Measurements from ENCODE around the gene SCN5A.
"Not testable (repeated sequence)": the region's sequence is repeated elsewhere in the genome, so short reads cannot be mapped to it uniquely, and the experiment has no call there.

SCN5A gene

GRCh38 chr3:38577371-38578080, 72.0 kb downstream of the SCN5A start:
- no peak for DNase-seq

- DNase-seq: no peak
Measured at GRCh38 chr3:38576526-38577370, 72.7 kb downstream of the SCN5A start.

- no peak for DNase-seq
Measured at GRCh38 chr3:38576131-38576525, 73.4 kb downstream of the SCN5A start.

GRCh38 chr3:38575279-38575843, 74.1 kb downstream of the SCN5A start:
- DNase-seq: no peak

- no peak for DNase-seq
Measured at GRCh38 chr3:38574411-38575278, 74.8 kb downstream of the SCN5A start.

- DNase-seq: no peak
Measured at GRCh38 chr3:38573556-38573955, 75.9 kb downstream of the SCN5A start.

- DNase-seq: no peak
Measured at GRCh38 chr3:38573111-38573510, 76.4 kb downstream of the SCN5A start.

- no peak for DNase-seq
Measured at GRCh38 chr3:38567498-38567897, 82.0 kb downstream of the SCN5A start.

- DNase-seq: not testable (repeated sequence)
Measured at GRCh38 chr3:38566794-38567193, 82.7 kb downstream of the SCN5A start.

- no peak for DNase-seq
Measured at GRCh38 chr3:38566215-38566528, 83.3 kb downstream of the SCN5A start.

- no peak for DNase-seq
Measured at GRCh38 chr3:38565339-38566214, 83.9 kb downstream of the SCN5A start.

GRCh38 chr3:38564631-38565338, 84.7 kb downstream of the SCN5A start:
- no peak for DNase-seq

GRCh38 chr3:38563886-38564270, 85.6 kb downstream of the SCN5A start:
- no peak for DNase-seq

GRCh38 chr3:38563070-38563885, 86.2 kb downstream of the SCN5A start:
- no peak for DNase-seq

- no peak for DNase-seq
Measured at GRCh38 chr3:38562467-38562925, 87.0 kb downstream of the SCN5A start.

- no peak for DNase-seq
Measured at GRCh38 chr3:38561746-38562466, 87.6 kb downstream of the SCN5A start.

GRCh38 chr3:38560996-38561717, 88.3 kb downstream of the SCN5A start:
- no peak for DNase-seq

GRCh38 chr3:38560284-38560683, 89.2 kb downstream of the SCN5A start:
- no peak for DNase-seq

GRCh38 chr3:38558864-38559263, 90.6 kb downstream of the SCN5A start:
- DNase-seq: no peak

All from SW 1271 (cell line).